NB4 (cell line): ENCODE data around the gene MATN3.

Source experiments
- DNase-seq: peaks from one replicate; pipeline ENCODE4 v3.0.0; 2010; ENCODE audit warnings: low read depth
- H3K4me3 ChIP-seq: one replicate; pipeline ENCODE4 v1.5.1; 2011; ENCODE audit warnings: mild to moderate bottlenecking, low read depth, low read length, moderate library complexity
- MAX ChIP-seq: IDR thresholded peaks from 2 replicates; pipeline ENCODE4 v1.6.1; 2011; ENCODE audit warnings: low read depth, low read length
- MYC ChIP-seq: IDR thresholded peaks from 2 replicates; pipeline ENCODE4 v1.6.1; 2011; ENCODE audit warnings: low read depth, low read length
- POLR2A ChIP-seq: IDR thresholded peaks from 2 replicates; pipeline ENCODE4 v1.6.1; 2011; ENCODE audit warnings: mild to moderate bottlenecking; ENCODE audit not compliant: insufficient read length; ENCODE audit errors: extremely low read depth
- TF ChIP-seq, protein P1 (sequence below): IDR thresholded peaks from one replicate; pipeline ENCODE4 v1.5.1; 2012; ENCODE audit warnings: low read depth, low read length

The MATN3 gene

DNA sequence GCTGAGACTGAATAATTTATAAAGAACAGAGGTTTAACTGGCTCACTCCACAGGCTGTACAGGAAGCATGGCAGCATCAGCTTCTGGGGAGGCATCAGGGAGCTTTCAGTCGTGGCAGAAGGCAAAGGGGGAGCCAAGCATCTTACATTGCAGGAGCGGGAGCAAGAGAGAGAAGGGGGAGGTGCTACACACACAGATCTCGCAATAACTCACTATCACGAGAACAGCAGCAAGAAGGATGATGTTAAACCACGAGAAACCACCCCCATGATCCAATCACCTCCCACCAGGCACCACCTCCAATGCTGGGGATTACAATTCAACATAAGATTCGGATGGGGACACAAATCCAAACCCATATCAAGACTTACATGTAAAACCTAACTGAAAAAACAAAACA lies 17.8 kb upstream of the MATN3 start:
- no peak overlapping the region for H3K4me3 ChIP-seq
- TF ChIP-seq, protein P1, sequence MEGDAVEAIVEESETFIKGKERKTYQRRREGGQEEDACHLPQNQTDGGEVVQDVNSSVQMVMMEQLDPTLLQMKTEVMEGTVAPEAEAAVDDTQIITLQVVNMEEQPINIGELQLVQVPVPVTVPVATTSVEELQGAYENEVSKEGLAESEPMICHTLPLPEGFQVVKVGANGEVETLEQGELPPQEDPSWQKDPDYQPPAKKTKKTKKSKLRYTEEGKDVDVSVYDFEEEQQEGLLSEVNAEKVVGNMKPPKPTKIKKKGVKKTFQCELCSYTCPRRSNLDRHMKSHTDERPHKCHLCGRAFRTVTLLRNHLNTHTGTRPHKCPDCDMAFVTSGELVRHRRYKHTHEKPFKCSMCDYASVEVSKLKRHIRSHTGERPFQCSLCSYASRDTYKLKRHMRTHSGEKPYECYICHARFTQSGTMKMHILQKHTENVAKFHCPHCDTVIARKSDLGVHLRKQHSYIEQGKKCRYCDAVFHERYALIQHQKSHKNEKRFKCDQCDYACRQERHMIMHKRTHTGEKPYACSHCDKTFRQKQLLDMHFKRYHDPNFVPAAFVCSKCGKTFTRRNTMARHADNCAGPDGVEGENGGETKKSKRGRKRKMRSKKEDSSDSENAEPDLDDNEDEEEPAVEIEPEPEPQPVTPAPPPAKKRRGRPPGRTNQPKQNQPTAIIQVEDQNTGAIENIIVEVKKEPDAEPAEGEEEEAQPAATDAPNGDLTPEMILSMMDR, result no peak
- TF ChIP-seq MYC, result no peak
- no peak for TF ChIP-seq MAX
- no peak for TF ChIP-seq POLR2A
- DNase-seq, result peak; percentile 44

GRCh38 chr2:20027705-20028434 lies 15.4 kb upstream of the MATN3 start:
- no peak for DNase-seq
- TF ChIP-seq MYC (no peak), MAX (no peak), POLR2A (no peak)
- TF ChIP-seq, protein P1, result no peak
- H3K4me3 ChIP-seq, result no peak overlapping the region

GRCh38 chr2:20027260-20027677 lies 14.8 kb upstream of the MATN3 start:
- H3K4me3 ChIP-seq, result no peak overlapping the region
- no peak for DNase-seq
- TF ChIP-seq MAX, result no peak
- TF ChIP-seq, protein P1, result no peak
- TF ChIP-seq MYC, result no peak
- no peak for TF ChIP-seq POLR2A

GRCh38 chr2:20025065-20025786 lies 12.8 kb upstream of the MATN3 start:
- TF ChIP-seq MAX (no peak), MYC (no peak), POLR2A (no peak)
- TF ChIP-seq, protein P1, result no peak
- DNase-seq, result no peak
- H3K4me3 ChIP-seq, result no peak overlapping the region

DNA sequence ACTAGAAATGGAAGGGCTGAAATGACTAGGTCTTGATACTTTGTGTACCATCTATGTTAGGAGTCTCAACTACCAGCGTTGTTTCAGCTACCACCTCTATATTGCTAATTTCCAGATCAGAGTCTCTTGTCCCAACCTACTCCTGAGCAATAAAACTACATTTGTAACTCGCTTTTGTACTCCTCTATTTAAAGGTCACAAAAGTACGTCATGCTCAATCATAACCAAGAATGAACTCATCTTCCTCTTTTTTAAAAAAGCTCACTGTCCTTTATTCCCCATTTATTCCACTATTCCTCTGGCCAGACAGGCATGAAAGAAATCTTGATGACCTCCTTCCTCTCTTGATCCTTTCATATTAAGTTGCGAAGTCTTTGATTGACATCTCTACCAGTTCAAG lies 11.2 kb upstream of the MATN3 start:
- TF ChIP-seq MAX, result no peak
- no peak for TF ChIP-seq POLR2A
- TF ChIP-seq, protein P1, result no peak
- TF ChIP-seq MYC, result no peak
- no peak for DNase-seq

More for the DNA sequence above, 11.2 kb upstream of the MATN3 start:
- H3K4me3 ChIP-seq, result no peak overlapping the region
